MM.1S (cell line): ENCODE data around the gene DYNLT4.
"Not testable (repeated sequence)": the region's sequence is repeated elsewhere in the genome, so short reads cannot be mapped to it uniquely, and the experiment has no call there.

Source experiments
- DNase-seq: peaks from one replicate; pipeline ENCODE4 v3.0.0-alpha.2; 2015
- H2AFZ ChIP-seq: fragments of 300-600 bp; sonication (generic); 2 replicates; pipeline ENCODE4 v1.6.0; 2016; ENCODE audit warnings: antibody characterized with exemption, low read length
- H3F3A ChIP-seq: fragments of 300-600 bp; sonication (generic); 2 replicates; pipeline ENCODE4 v1.6.1; 2016; ENCODE audit warnings: mild to moderate bottlenecking, antibody characterized with exemption, low read length, moderate library complexity, mixed read lengths; ENCODE audit not compliant: insufficient read depth
- H3K27ac ChIP-seq: fragments of 300-600 bp; sonication (generic); 2 replicates; pipeline ENCODE4 v1.5.1; 2016; ENCODE audit warnings: mild to moderate bottlenecking, low read length
- H3K27me3 ChIP-seq: fragments of 300-600 bp; sonication (generic); replicated peaks from 2 replicates; pipeline ENCODE4 v1.6.0; 2016; ENCODE audit warnings: low read length; ENCODE audit not compliant: insufficient read depth
- H3K36me3 ChIP-seq: fragments of 300-600 bp; sonication (generic); replicated peaks from 2 replicates; pipeline ENCODE4 v1.6.1; 2016; ENCODE audit warnings: mild to moderate bottlenecking, low read length, mixed read lengths; ENCODE audit not compliant: insufficient read depth
- H3K4me1 ChIP-seq: fragments of 300-600 bp; sonication (generic); 2 replicates; pipeline ENCODE4 v1.6.1; 2016; ENCODE audit warnings: low read length, mixed read lengths
- H3K4me2 ChIP-seq: fragments of 300-600 bp; sonication (generic); 2 replicates; pipeline ENCODE4 v1.6.0; 2016; ENCODE audit warnings: low read depth, low read length
- H3K4me3 ChIP-seq: fragments of 300-600 bp; sonication (generic); 2 replicates; pipeline ENCODE4 v1.5.1; 2016; ENCODE audit warnings: low read length, mixed read lengths
- H3K79me2 ChIP-seq: fragments of 300-600 bp; sonication (generic); 2 replicates; pipeline ENCODE4 v1.6.1; 2016; ENCODE audit warnings: mixed run types, low read length, mixed read lengths
- H3K9ac ChIP-seq: fragments of 300-600 bp; sonication (generic); 2 replicates; pipeline ENCODE4 v1.6.1; 2016; ENCODE audit warnings: low read length, mixed read lengths
- H3K9me2 ChIP-seq: fragments of 300-600 bp; sonication (generic); replicated peaks from 2 replicates; pipeline ENCODE4 v1.6.1; 2016; ENCODE audit warnings: mild to moderate bottlenecking, low read length, mixed read lengths; ENCODE audit not compliant: insufficient read depth
- H3K9me3 ChIP-seq: fragments of 300-600 bp; sonication (generic); replicated peaks from 2 replicates; pipeline ENCODE4 v1.6.1; 2016; ENCODE audit warnings: mild to moderate bottlenecking, low read length, mixed read lengths; ENCODE audit not compliant: insufficient read depth
- H4K20me1 ChIP-seq: fragments of 300-600 bp; sonication (generic); 2 replicates; pipeline ENCODE4 v1.6.1; 2016; ENCODE audit warnings: mild to moderate bottlenecking, low read length, moderate library complexity, mixed read lengths; ENCODE audit not compliant: insufficient read depth
- CTCF ChIP-seq: fragments of 300-600 bp; sonication (generic); IDR thresholded peaks from 2 replicates; pipeline ENCODE4 v1.5.1; 2016; ENCODE audit warnings: antibody characterized with exemption, low read length, mixed read lengths
- EZH2 ChIP-seq: fragments of 300-600 bp; sonication (generic); optimal IDR thresholded peaks from 2 replicates; pipeline ENCODE3; 2017; ENCODE audit warnings: low read depth, mild to moderate bottlenecking, antibody characterized with exemption, low read length, mixed read lengths
- EZH2phosphoT487 ChIP-seq: fragments of 300-600 bp; sonication (generic); IDR thresholded peaks from 2 replicates; pipeline ENCODE4 v1.6.1; 2018; ENCODE audit warnings: antibody characterized with exemption, low read length

Gene DYNLT4

GRCh38 chr1:44817771-44818495 lies 10.8 kb upstream of the DYNLT4 start:
- Histone ChIP-seq H3K4me2 (no peak overlapping the region), H3K4me3 (no peak overlapping the region)

GRCh38 chr1:44817307-44817706 lies 10.2 kb upstream of the DYNLT4 start:
- Histone ChIP-seq H3K9me3 (no peaks in the 10 kb centered on the region), H3F3A (peaks cover 11% of the 10 kb centered on the region), H2AFZ (no peak overlapping the region), H3K4me1 (no peaks in the 10 kb centered on the region), H3K4me3 (no peak overlapping the region), H3K27ac (no peak overlapping the region), H3K36me3 (no peaks in the 10 kb centered on the region), H3K79me2 (no peaks in the 10 kb centered on the region), H3K9me2 (no peaks in the 10 kb centered on the region), H3K4me2 (no peak overlapping the region), H3K9ac (no peak overlapping the region), H4K20me1 (no peaks in the 10 kb centered on the region), H3K27me3 (peaks cover 9% of the 10 kb centered on the region; the same call in 1 of the 2 replicates)
- no peak for TF ChIP-seq EZH2
- no peak for TF ChIP-seq CTCF
- no peak for TF ChIP-seq EZH2phosphoT487
- no peak for DNase-seq

More at GRCh38 chr1:44817771-44818495, 10.8 kb upstream of the DYNLT4 start:
- Histone ChIP-seq H3K9me2 (no peaks in the 10 kb centered on the region), H4K20me1 (no peaks in the 10 kb centered on the region), H2AFZ (no peak overlapping the region), H3K9me3 (no peaks in the 10 kb centered on the region), H3K9ac (no peak overlapping the region), H3F3A (peaks cover 11% of the 10 kb centered on the region), H3K27me3 (peaks cover 9% of the 10 kb centered on the region; the same call in 1 of the 2 replicates), H3K4me1 (no peaks in the 10 kb centered on the region), H3K36me3 (no peaks in the 10 kb centered on the region), H3K79me2 (no peaks in the 10 kb centered on the region), H3K27ac (no peak overlapping the region)
- no peak for DNase-seq
- TF ChIP-seq CTCF (no peak), EZH2phosphoT487 (no peak), EZH2 (no peak)

DNA sequence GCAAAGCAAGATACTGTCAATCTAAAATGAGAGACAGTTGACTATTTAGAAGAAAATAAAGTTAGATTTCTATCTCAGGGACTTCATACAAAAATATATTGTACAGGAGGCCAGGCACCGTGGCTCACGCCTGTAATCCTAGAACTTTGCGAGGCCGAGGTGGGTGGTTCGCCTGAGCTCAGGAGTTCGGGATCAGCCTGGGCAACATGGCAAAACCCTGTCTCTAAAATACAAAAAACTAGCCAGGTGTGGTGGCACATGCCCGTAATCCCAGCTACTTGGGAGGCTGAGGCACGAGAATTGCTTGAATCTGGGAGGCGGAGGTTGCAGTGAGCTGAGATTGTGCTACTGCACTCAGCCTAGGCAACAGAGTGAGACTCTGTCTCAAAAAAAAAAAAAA lies 8.8 kb upstream of the DYNLT4 start:
- H2AFZ ChIP-seq, H3K9ac ChIP-seq, H3K4me1 ChIP-seq, H3K4me3 ChIP-seq, H3K9me3 ChIP-seq, H3K36me3 ChIP-seq, H3K27ac ChIP-seq, DNase-seq, H3K79me2 ChIP-seq, H3K9me2 ChIP-seq, H4K20me1 ChIP-seq, H3K27me3 ChIP-seq, H3K4me2 ChIP-seq: not testable (repeated sequence)
- peaks cover 16% of the 10 kb centered on the region for H3F3A ChIP-seq
